HepG2 (cell line): ENCODE results near the gene TM2D1. TPM values are rescaled to one million over a fixed set of nuclear protein-coding genes. Genes with fewer than 3 reads are reported as not detected.

Experiments
- BCL6 ChIP-seq: IDR thresholded peaks from 2 replicates; pipeline ENCODE4 v1.6.1; 2016; ENCODE audit warnings: missing genetic modification reagents, missing compliant biosample characterization
- E2F5 ChIP-seq: sonication (generic); formaldehyde crosslinking; conservative IDR thresholded peaks from 2 replicates; pipeline ENCODE4 v1.4.0; 2020; ENCODE audit warnings: missing genetic modification reagents
- EP300 ChIP-seq, 3 experiments: sonication (generic) in 1 of 3; formaldehyde crosslinking in 1 of 3; IDR thresholded peaks; 2 replicates each; pipeline versions ENCODE4 v1.5.1 to v1.6.1; 2011 to 2020; ENCODE audit warnings: low read depth in 2 of 3, low read length in 2 of 3, borderline replicate concordance in 1 of 3, improper control_type of control experiment in 1 of 3, mild to moderate bottlenecking in 1 of 3, missing genetic modification reagents in 1 of 3, moderate library complexity in 1 of 3
- GPN1 ChIP-seq: sonication (generic); formaldehyde crosslinking; IDR thresholded peaks from 2 replicates; pipeline ENCODE4 v1.5.1; 2020; ENCODE audit warnings: missing genetic modification reagents, borderline replicate concordance
- HCFC1 ChIP-seq: fragments of 150-350 bp; IDR thresholded peaks from 2 replicates; pipeline ENCODE4 v1.6.1; 2014; ENCODE audit warnings: low read depth, low read length
- KDM2A ChIP-seq: sonication (generic); formaldehyde crosslinking; IDR thresholded peaks from 2 replicates; pipeline ENCODE4 v1.4.0; 2020; ENCODE audit warnings: low read depth, missing genetic modification reagents, borderline replicate concordance
- MAF1 ChIP-seq: sonication (generic); formaldehyde crosslinking; IDR thresholded peaks from 2 replicates; pipeline ENCODE4 v1.5.0; 2020; ENCODE audit warnings: missing genetic modification reagents, borderline replicate concordance
- NR2F2 ChIP-seq: IDR thresholded peaks from 2 replicates; pipeline ENCODE4 v1.6.1; 2012; ENCODE audit warnings: low read depth, inconsistent platforms, borderline replicate concordance
- SP5 ChIP-seq: IDR thresholded peaks from 2 replicates; pipeline ENCODE4 v1.6.1; 2016; ENCODE audit warnings: low read depth, borderline replicate concordance
- TAF1 ChIP-seq: sonication (generic); formaldehyde crosslinking; IDR thresholded peaks from 2 replicates; pipeline ENCODE4 v1.4.0; 2020; ENCODE audit warnings: missing genetic modification reagents
- TBL1XR1 ChIP-seq: fragments of 150-350 bp; IDR thresholded peaks from 2 replicates; pipeline ENCODE4 v1.6.1; 2014; ENCODE audit warnings: borderline replicate concordance, low read length; ENCODE audit not compliant: partially characterized antibody
- ZNF17 ChIP-seq: sonication (generic); formaldehyde crosslinking; IDR thresholded peaks from 2 replicates; pipeline ENCODE4 v1.5.0; 2020; ENCODE audit warnings: mild to moderate bottlenecking, missing genetic modification reagents
- ZNF20 ChIP-seq: sonication (generic); formaldehyde crosslinking; IDR thresholded peaks from 2 replicates; pipeline ENCODE4 v1.4.0; 2020; ENCODE audit warnings: mild to moderate bottlenecking, moderate library complexity, missing genetic modification reagents
- ZNF205 ChIP-seq: IDR thresholded peaks from 2 replicates; pipeline ENCODE4 v1.6.1; 2018; ENCODE audit warnings: missing biosample characterization, missing genetic modification reagents
- ZNF350 ChIP-seq: sonication (generic); formaldehyde crosslinking; IDR thresholded peaks from 2 replicates; pipeline ENCODE4 v1.4.0; 2020; ENCODE audit warnings: mild to moderate bottlenecking, low read depth, missing genetic modification reagents, borderline replicate concordance
- ZNF7 ChIP-seq: IDR thresholded peaks from 2 replicates; pipeline ENCODE4 v1.6.1; 2016; ENCODE audit warnings: missing biosample characterization, missing genetic modification reagents
- ZNF746 ChIP-seq: sonication (generic); formaldehyde crosslinking; IDR thresholded peaks from 2 replicates; pipeline ENCODE4 v1.8.0; 2022; ENCODE audit warnings: mild to moderate bottlenecking, missing genetic modification reagents
- ZNF770 ChIP-seq: sonication (generic); formaldehyde crosslinking; IDR thresholded peaks from 2 replicates; pipeline ENCODE4 v1.5.0; 2020; ENCODE audit warnings: mild to moderate bottlenecking, missing genetic modification reagents
- ZSCAN30 ChIP-seq: sonication (generic); formaldehyde crosslinking; IDR thresholded peaks from 2 replicates; pipeline ENCODE4 v1.5.0; 2020; ENCODE audit warnings: mild to moderate bottlenecking, missing genetic modification reagents
- polyA plus RNA-seq, 8 experiments: library from polyadenylated mRNA; depleted of rRNA in 3 of 8; stranded (reverse) in 7 of 8; unstranded in 1 of 8; fragments of >200 nt; fragmentation: Illumina TruSeq in 4 of 8; extraction: Trizol in 4 of 8; gene quantifications; 2 replicates each; pipeline versions ENCODE4 v1.2.1 to v1.2.3, GENCODE V29; 2011 to 2016; ENCODE audit warnings: low read depth in 4 of 8, missing spikeins in 1 of 8, mixed read lengths in 1 of 8; ENCODE audit not compliant: insufficient read depth in 1 of 8
- total RNA-seq, 5 experiments: library from RNA; depleted of rRNA; stranded (reverse); fragments of >200 nt; fragmentation: Illumina TruSeq; extraction: Trizol; gene quantifications; 2 replicates each; pipeline ENCODE4 v1.2.3, GENCODE V29; 2016; ENCODE audit warnings: low read depth in 1 of 5
- TF ChIP-seq, protein P1 (sequence below): sonication (generic); formaldehyde crosslinking; IDR thresholded peaks from 2 replicates; pipeline ENCODE4 v1.9.0; 2021; ENCODE audit warnings: missing genetic modification reagents, borderline replicate concordance
- TF ChIP-seq, protein P2 (sequence below): sonication (generic); formaldehyde crosslinking; IDR thresholded peaks from 2 replicates; pipeline ENCODE4 v1.5.1; 2020; ENCODE audit warnings: mild to moderate bottlenecking, missing genetic modification reagents, moderate library complexity

The TM2D1 gene
- total and polyA plus RNA-seq, 2 of the 13 experiments (the other 11 are each of a cell fraction or from before 2014, with no cell fraction given): 26.6 to 49.0 TPM

DNA sequence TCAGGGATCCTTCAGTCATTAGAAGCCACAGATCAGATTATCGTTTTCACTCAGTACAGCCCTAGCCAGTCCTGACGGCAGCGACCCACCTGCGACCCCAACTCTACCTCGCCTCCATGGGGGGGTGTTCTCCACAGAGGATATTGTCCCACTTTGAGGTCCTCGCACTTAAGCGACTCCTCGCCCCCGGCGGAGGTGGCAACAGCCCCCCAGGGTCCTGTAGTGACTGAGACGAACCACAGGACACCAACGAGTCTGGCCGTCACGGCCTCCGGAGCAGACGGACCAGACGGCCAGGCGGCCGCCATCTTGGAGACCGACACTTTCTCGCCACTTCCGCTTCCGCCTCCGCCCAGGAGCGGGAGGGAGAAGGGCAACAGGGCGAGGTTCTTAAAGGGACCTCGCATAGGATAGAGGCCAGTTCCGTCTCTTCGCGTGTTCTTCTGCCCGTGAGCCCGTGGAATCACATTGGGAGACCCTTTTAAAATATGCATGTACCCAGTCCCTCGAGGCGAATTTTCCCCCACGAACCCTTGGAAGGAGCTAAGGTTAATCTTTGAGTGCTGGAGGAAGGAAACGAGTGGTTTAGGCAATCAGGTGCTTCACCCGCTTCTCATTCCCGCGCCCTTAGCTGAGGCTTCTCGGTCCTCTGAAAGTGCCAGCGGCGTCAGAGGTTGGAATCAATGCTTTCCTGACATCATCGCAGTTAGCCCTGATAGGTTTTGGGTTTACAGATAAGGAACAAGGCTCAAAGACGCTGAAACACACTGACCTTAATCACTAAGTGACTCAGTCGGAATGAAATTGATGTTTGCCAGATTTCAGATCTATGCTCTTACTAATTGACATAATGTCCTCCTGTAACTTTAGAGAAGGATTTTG is at the start of gene TM2D1 (continued):
- TF ChIP-seq E2F5 (CRISPR knock-in tag) (no peak; the same call in 1 of the 2 replicates), ZSCAN30 (CRISPR knock-in tag) (no peak), ZNF17 (no peak), BCL6 (CRISPR knock-in tag) (peak; percentile 69), EP300 (IDR thresholded peaks at IDR 0.05; ENCODE audit: low read depth in 2 of 2, low read length in 2 of 2) (no peak), EP300 (CRISPR knock-in tag; IDR thresholded peaks at IDR 0.05; ENCODE audit: borderline replicate concordance) (0 out of 2 replicates have a peak, but pooled peaks have one; percentile 32), NR2F2 (0 out of 2 replicates have a peak, but pooled peaks have one; percentile 8), ZNF20 (CRISPR knock-in tag) (peak; percentile 77; the same call in 1 of the 2 replicates), GPN1 (peak; percentile 43; the same call in 1 of the 2 replicates), ZNF770 (CRISPR knock-in tag) (peak; percentile 45; the same call in 1 of the 2 replicates), TBL1XR1 (peak; percentile 17), SP5 (peak; percentile 54; the same call in 1 of the 2 replicates), MAF1 (no peak), HCFC1 (peak; percentile 49; the same call in 1 of the 2 replicates), ZNF7 (no peak; the same call in 1 of the 2 replicates), ZNF205 (CRISPR knock-in tag) (peak; percentile 79; the same call in 1 of the 2 replicates), ZNF350 (CRISPR knock-in tag) (peak; percentile 90; the same call in 1 of the 2 replicates), ZNF746 (peak; percentile 19; the same call in 1 of the 2 replicates), TAF1 (CRISPR knock-in tag) (peak; percentile 99), KDM2A (CRISPR knock-in tag) (peak; percentile 95)
- TF ChIP-seq, protein P1, sequence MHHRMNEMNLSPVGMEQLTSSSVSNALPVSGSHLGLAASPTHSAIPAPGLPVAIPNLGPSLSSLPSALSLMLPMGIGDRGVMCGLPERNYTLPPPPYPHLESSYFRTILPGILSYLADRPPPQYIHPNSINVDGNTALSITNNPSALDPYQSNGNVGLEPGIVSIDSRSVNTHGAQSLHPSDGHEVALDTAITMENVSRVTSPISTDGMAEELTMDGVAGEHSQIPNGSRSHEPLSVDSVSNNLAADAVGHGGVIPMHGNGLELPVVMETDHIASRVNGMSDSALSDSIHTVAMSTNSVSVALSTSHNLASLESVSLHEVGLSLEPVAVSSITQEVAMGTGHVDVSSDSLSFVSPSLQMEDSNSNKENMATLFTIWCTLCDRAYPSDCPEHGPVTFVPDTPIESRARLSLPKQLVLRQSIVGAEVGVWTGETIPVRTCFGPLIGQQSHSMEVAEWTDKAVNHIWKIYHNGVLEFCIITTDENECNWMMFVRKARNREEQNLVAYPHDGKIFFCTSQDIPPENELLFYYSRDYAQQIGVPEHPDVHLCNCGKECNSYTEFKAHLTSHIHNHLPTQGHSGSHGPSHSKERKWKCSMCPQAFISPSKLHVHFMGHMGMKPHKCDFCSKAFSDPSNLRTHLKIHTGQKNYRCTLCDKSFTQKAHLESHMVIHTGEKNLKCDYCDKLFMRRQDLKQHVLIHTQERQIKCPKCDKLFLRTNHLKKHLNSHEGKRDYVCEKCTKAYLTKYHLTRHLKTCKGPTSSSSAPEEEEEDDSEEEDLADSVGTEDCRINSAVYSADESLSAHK (CRISPR knock-in tag): peak; percentile 82; the same call in 1 of the 2 replicates
- TF ChIP-seq, protein P2, sequence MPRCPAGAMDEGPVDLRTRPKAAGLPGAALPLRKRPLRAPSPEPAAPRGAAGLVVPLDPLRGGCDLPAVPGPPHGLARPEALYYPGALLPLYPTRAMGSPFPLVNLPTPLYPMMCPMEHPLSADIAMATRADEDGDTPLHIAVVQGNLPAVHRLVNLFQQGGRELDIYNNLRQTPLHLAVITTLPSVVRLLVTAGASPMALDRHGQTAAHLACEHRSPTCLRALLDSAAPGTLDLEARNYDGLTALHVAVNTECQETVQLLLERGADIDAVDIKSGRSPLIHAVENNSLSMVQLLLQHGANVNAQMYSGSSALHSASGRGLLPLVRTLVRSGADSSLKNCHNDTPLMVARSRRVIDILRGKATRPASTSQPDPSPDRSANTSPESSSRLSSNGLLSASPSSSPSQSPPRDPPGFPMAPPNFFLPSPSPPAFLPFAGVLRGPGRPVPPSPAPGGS (CRISPR knock-in tag): peak; percentile 89; the same call in 1 of the 2 replicates
